Measurements from ENCODE around the gene EVPL. TPM values are rescaled to one million over a fixed set of nuclear protein-coding genes. Genes with fewer than 3 reads are reported as not detected.

EVPL gene
- total and polyA plus RNA-seq, 2 of the 13 experiments (the other 11 are each of a cell fraction or from before 2014, with no cell fraction given): 2.1 to 8.2 TPM

DNA sequence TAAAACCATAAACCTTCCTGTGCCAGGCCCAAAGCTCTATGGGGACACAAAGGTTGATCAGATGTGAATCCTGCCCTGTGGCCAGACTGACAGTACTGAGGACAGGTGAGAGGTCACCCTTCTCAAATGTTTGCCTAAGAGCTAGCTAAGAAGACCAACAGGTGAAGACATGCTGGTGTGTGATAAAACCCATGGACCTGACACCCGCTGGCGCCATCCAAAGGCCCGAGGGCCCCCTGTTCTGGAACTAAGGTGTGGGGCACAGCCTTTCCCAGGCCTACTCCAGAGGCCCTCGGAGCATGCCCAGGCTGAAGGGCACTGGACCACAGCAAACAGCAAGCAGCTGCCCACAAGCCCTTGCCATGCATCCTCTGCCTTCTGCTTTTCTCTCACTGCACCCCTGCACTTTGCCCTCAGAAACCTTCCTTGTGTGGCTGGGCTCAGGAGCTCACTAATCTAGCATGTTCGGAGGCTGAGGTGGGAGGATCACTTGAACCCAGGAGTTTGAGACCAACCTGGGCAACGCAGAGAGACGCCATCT is 31.7 kb downstream of the EVPL start (continued):
- TF ChIP-seq, protein P1, sequence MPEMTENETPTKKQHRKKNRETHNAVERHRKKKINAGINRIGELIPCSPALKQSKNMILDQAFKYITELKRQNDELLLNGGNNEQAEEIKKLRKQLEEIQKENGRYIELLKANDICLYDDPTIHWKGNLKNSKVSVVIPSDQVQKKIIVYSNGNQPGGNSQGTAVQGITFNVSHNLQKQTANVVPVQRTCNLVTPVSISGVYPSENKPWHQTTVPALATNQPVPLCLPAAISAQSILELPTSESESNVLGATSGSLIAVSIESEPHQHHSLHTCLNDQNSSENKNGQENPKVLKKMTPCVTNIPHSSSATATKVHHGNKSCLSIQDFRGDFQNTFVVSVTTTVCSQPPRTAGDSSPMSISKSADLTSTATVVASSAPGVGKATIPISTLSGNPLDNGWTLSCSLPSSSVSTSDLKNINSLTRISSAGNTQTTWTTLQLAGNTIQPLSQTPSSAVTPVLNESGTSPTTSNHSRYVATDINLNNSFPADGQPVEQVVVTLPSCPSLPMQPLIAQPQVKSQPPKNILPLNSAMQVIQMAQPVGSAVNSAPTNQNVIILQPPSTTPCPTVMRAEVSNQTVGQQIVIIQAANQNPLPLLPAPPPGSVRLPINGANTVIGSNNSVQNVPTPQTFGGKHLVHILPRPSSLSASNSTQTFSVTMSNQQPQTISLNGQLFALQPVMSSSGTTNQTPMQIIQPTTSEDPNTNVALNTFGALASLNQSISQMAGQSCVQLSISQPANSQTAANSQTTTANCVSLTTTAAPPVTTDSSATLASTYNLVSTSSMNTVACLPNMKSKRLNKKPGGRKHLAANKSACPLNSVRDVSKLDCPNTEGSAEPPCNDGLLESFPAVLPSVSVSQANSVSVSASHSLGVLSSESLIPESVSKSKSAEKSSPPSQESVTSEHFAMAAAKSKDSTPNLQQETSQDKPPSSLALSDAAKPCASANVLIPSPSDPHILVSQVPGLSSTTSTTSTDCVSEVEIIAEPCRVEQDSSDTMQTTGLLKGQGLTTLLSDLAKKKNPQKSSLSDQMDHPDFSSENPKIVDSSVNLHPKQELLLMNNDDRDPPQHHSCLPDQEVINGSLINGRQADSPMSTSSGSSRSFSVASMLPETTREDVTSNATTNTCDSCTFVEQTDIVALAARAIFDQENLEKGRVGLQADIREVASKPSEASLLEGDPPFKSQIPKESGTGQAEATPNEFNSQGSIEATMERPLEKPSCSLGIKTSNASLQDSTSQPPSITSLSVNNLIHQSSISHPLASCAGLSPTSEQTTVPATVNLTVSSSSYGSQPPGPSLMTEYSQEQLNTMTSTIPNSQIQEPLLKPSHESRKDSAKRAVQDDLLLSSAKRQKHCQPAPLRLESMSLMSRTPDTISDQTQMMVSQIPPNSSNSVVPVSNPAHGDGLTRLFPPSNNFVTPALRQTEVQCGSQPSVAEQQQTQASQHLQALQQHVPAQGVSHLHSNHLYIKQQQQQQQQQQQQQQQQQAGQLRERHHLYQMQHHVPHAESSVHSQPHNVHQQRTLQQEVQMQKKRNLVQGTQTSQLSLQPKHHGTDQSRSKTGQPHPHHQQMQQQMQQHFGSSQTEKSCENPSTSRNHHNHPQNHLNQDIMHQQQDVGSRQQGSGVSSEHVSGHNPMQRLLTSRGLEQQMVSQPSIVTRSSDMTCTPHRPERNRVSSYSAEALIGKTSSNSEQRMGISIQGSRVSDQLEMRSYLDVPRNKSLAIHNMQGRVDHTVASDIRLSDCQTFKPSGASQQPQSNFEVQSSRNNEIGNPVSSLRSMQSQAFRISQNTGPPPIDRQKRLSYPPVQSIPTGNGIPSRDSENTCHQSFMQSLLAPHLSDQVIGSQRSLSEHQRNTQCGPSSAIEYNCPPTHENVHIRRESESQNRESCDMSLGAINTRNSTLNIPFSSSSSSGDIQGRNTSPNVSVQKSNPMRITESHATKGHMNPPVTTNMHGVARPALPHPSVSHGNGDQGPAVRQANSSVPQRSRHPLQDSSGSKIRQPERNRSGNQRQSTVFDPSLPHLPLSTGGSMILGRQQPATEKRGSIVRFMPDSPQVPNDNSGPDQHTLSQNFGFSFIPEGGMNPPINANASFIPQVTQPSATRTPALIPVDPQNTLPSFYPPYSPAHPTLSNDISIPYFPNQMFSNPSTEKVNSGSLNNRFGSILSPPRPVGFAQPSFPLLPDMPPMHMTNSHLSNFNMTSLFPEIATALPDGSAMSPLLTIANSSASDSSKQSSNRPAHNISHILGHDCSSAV (CRISPR knock-in tag; IDR thresholded peaks at IDR 0.05; ENCODE audit: borderline replicate concordance): no peak
- no peak for TF ChIP-seq ARID2 (CRISPR knock-in tag; IDR thresholded peaks at IDR 0.05; ENCODE audit: borderline replicate concordance)
- TF ChIP-seq MAFF (IDR thresholded peaks at IDR 0.05; ENCODE audit: low read depth, low read length): no peak
- no peak for TF ChIP-seq JARID2 (CRISPR knock-in tag; IDR thresholded peaks at IDR 0.05; ENCODE audit: insufficient replicate concordance)
- no peak for TF ChIP-seq ZNF431 (CRISPR knock-in tag; IDR thresholded peaks at IDR 0.05; ENCODE audit: borderline replicate concordance, low read depth)
- TF ChIP-seq ZNF572 (CRISPR knock-in tag; IDR thresholded peaks at IDR 0.05): peak; percentile 6; the same call in 1 of the 2 replicates
- TF ChIP-seq, protein P2, sequence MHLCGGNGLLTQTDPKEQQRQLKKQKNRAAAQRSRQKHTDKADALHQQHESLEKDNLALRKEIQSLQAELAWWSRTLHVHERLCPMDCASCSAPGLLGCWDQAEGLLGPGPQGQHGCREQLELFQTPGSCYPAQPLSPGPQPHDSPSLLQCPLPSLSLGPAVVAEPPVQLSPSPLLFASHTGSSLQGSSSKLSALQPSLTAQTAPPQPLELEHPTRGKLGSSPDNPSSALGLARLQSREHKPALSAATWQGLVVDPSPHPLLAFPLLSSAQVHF (CRISPR knock-in tag; IDR thresholded peaks at IDR 0.05): no peak
- TF ChIP-seq HDAC6 (IDR thresholded peaks at IDR 0.05; ENCODE audit: low read depth, low read length): no peak
- no peak for TF ChIP-seq NONO (IDR thresholded peaks at IDR 0.05)
- 0 out of 2 replicates have a peak, but pooled peaks have one; percentile 19 for TF ChIP-seq NONO (CRISPR knock-in tag; conservative IDR thresholded peaks at IDR 0.05)
- no peak for TF ChIP-seq ZNF816 (CRISPR knock-in tag; IDR thresholded peaks at IDR 0.05; ENCODE audit: borderline replicate concordance)
- peak; percentile 45; the same call in 1 of the 2 replicates for TF ChIP-seq ZNF747 (CRISPR knock-in tag; IDR thresholded peaks at IDR 0.05; ENCODE audit: borderline replicate concordance)
- TF ChIP-seq TSC22D2 (CRISPR knock-in tag; IDR thresholded peaks at IDR 0.05; ENCODE audit: borderline replicate concordance): no peak
- peak; percentile 20; the same call in 1 of the 2 replicates for TF ChIP-seq HNF4G (IDR thresholded peaks at IDR 0.05; ENCODE audit: borderline replicate concordance, low read depth, low read length)
- no peak for TF ChIP-seq HNF4G (CRISPR knock-in tag; IDR thresholded peaks at IDR 0.05; ENCODE audit: borderline replicate concordance, low read depth)
- TF ChIP-seq ZNF772 (CRISPR knock-in tag; IDR thresholded peaks at IDR 0.05): 0 out of 2 replicates have a peak, but pooled peaks have one; percentile 37
- TF ChIP-seq NR2F6 (IDR thresholded peaks at IDR 0.05): peak; percentile 69
- peak; percentile 72; the same call in 1 of the 2 replicates for TF ChIP-seq NR2F6 (CRISPR knock-in tag; IDR thresholded peaks at IDR 0.05)
- TF ChIP-seq ZKSCAN8 (CRISPR knock-in tag; IDR thresholded peaks at IDR 0.05; ENCODE audit: borderline replicate concordance): no peak
- peak; percentile 83 for TF ChIP-seq PPARG (CRISPR knock-in tag; conservative IDR thresholded peaks at IDR 0.05)
- TF ChIP-seq, protein P3, sequence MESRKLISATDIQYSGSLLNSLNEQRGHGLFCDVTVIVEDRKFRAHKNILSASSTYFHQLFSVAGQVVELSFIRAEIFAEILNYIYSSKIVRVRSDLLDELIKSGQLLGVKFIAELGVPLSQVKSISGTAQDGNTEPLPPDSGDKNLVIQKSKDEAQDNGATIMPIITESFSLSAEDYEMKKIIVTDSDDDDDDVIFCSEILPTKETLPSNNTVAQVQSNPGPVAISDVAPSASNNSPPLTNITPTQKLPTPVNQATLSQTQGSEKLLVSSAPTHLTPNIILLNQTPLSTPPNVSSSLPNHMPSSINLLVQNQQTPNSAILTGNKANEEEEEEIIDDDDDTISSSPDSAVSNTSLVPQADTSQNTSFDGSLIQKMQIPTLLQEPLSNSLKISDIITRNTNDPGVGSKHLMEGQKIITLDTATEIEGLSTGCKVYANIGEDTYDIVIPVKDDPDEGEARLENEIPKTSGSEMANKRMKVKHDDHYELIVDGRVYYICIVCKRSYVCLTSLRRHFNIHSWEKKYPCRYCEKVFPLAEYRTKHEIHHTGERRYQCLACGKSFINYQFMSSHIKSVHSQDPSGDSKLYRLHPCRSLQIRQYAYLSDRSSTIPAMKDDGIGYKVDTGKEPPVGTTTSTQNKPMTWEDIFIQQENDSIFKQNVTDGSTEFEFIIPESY (CRISPR knock-in tag; IDR thresholded peaks at IDR 0.05): peak; percentile 80

Data from HepG2 (cell line).